ENCODE data around the gene LCT.
"Not testable (repeated sequence)": the region's sequence is repeated elsewhere in the genome, so short reads cannot be mapped to it uniquely, and the experiment has no call there.

Gene LCT

GRCh38 chr2:135831180-135831812 is 5.7 kb downstream of the LCT start:
- no peak for DNase-seq

GRCh38 chr2:135829378-135830135 is 7.4 kb downstream of the LCT start:
- no peak for DNase-seq

- no peak for DNase-seq
These were observed 10.4 kb downstream of the LCT start for GRCh38 chr2:135826544-135826943.

DNA sequence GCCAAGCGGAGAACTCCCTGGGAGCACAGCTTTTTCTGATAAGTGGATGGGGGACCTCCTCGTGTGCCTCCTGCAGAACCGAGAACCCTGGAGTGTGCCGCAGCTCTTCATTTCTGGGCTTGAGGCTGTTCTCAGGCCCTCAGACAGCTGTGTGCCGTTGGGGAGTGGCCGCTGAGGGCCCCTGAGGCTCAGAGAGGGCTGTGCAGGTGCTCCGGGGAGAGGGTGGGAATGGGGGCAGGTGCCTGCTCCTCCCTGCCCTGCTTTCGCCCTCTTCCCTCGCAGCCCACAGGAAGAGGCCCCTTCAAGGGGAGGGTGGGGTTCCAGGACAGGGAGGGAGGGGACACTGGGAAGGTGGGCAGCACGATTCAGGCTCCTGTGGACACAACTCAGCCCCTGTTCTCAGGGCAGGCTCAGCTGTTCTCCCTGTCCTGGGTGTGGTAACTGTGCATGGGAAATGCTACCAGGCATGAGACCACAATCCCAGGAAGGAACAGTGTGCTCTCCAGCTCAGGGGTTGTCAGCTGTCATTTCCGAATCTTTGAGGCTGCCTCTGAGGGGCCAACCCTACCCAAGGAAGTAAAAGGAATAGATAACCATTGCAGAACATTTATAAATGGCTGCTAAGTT is 11.3 kb downstream of the LCT start:
- DNase-seq: no peak

DNA sequence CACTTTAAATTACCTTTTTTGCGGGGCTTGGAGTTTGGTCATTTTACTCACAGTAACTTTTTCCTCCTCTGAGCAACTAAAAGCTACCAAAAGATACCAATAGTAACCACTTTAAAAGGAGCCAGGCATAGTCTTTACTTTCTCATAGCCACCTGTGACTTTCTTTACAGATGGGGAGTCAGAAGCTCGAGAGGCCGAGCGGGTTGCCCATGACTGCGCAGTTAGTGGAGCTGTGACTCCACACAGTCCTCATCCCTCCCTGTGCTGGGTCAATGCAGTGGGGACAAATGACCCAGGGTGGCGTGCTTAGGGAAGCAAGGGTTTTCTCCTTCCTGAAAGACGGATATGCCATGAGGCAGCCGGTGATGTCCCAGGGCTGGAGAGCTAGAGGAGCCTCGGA is 11.9 kb downstream of the LCT start:
- DNase-seq: no peak

DNA sequence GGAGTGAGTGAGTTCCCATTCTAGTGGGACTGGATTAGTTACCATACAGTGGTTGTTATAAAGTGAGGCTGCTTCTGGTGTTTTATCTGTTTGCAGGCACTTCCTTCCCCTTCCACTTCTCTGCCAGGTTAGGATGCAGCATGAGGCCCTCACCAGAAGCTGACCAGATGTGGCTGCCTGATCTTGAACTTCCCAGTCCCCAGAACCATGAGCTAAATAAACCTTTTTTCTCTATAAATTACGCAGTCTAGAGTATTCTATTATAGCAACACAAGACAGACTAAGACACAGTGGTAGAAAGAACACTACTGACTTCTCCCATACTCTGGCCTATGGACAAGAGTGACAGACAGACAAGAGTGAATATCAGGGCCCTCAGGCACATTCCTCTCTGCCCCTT is 14.1 kb downstream of the LCT start:
- DNase-seq: no peak

DNA sequence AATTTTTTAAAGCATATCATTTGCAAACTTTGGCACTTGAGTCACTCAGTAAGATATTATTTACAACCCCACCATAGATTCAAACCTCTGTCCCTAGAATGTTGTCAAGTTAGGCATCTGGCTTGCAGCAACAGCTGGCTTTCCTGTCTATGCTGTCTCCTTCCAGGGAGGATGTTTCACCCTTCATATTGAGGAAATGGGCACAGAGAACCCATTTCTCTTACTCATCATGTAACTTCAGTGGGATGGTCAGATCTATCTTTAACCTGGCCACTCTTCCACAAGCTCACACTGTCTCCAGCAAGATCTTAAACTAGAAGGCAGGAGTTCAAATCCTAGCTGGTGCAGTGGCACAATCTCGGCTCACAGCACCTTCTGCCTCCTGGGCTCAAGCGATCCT is 15.8 kb downstream of the LCT start:
- no peak for DNase-seq

- DNase-seq: peak; percentile 19 to 41
These were observed 16.9 kb downstream of the LCT start for GRCh38 chr2:135820003-135820618.

- peak in 1 of 2 donors; percentile 15 for DNase-seq
These were observed 17.9 kb downstream of the LCT start for GRCh38 chr2:135818937-135819610.

DNA sequence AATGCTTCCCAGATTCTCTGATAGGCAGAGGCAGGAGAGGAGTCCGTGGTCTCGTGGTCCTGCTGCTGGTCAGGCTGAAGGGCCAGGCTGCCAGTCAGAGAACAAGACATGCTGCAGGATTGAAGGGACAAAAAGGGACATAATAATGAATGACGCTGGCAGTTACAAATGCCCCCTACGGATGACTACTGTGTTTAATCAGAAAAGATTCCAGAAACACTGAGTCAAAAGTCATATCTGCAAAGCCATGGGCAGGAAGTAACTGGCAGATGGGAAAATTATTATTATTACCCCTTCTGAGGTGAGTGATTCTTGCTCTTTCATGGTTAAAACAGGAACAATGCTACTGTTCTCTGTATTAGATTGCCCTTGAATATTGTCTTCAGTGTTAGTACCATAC is 19.0 kb downstream of the LCT start:
- DNase-seq: no peak

GRCh38 chr2:135817466-135817865 is 19.5 kb downstream of the LCT start:
- no peak for DNase-seq

- DNase-seq: no peak
These were observed 21.7 kb downstream of the LCT start for GRCh38 chr2:135815269-135815668.

DNA sequence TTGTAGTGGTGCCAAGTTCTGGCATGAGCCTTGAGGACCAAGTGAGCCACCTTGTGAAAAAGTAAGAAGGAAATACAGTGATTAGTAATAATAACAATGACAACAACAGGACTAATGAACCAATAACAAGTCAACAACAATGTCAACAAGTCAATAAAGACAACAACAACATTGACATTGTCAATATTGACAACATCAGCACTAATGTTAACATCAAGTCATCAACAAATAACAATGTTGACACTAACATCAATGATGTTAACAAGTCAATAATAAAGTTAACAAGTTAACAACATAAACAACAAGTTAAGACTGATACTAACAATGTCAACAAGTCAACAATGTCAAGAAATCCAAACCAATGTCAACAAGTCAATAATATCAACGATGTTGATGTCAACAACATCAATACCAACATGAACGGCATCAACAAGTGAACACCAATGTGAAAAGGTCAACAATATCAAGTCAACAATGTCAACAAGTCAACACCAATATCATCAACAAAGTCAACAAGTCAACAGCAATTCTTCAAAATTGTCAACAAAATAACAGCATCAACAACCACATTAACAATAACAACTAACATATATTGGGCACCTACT is 24.0 kb downstream of the LCT start:
- no peak for DNase-seq

DNA sequence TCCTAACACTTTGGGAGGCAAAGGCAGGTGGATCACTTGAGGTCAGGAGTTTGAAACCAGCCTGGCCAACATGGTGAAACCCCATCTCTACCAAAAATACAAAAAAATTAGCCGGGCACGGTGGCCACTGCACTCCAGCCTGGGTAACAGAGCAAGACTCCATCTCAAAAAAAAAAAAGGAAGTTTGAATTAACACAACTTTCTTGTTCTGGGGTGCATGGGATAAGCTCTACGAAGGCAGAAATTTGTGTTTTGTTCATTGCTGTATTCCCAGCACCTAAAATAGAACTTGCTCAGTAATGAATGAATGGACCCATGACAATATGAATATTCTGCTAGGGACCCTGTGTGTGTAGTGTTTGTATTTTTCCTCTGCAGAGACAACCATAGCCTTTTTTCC is 29.1 kb downstream of the LCT start:
- not testable (repeated sequence) for DNase-seq

- no peak for DNase-seq
These were observed 33.7 kb downstream of the LCT start for GRCh38 chr2:135803278-135803677.

GRCh38 chr2:135802350-135802749 is 34.6 kb downstream of the LCT start:
- no peak for DNase-seq

- DNase-seq: no peak
These were observed 36.2 kb downstream of the LCT start for GRCh38 chr2:135800513-135801460.

GRCh38 chr2:135799738-135800137 is 37.2 kb downstream of the LCT start:
- no peak for DNase-seq

DNA sequence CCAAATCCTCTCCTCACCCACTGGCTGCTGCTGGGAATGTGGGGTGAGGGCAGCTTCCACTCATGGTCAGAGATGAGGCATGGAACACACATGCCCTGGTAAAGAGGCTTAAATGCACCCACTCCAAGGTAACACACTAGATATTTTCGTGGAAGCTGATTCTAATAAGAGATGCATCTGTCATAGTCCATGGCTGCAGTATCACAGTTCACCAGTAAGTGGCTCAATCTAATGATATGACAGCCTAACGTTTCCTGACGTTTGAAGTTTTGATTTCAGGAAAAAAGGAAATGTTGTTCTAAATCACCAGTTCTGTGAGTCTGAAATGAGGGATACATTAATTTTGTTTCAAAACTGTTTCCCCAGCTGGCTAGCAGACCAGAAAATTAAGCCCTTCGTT is 38.2 kb downstream of the LCT start:
- no peak for DNase-seq

DNA sequence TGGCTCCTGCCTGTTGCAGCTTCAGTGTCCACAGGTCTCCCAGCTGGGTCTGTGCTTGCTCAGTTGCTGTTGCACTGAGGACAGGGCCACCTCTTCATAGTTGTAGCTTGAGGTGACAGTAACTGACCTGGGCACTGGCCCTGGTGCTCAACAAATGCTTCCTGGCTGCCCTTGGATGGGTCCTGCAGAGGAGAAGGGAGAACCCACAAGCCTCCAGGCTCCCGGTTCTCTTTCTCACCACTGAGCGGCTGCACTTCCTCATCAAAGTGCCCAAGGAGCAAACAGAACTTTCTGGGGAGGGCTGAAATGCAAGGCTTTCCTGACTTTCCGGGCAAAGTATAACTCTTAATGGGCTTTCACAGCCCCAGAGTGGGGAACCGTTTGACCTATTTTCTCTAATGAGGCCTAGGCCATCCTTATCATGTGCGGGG is 38.7 kb downstream of the LCT start:
- no peak for DNase-seq

DNA sequence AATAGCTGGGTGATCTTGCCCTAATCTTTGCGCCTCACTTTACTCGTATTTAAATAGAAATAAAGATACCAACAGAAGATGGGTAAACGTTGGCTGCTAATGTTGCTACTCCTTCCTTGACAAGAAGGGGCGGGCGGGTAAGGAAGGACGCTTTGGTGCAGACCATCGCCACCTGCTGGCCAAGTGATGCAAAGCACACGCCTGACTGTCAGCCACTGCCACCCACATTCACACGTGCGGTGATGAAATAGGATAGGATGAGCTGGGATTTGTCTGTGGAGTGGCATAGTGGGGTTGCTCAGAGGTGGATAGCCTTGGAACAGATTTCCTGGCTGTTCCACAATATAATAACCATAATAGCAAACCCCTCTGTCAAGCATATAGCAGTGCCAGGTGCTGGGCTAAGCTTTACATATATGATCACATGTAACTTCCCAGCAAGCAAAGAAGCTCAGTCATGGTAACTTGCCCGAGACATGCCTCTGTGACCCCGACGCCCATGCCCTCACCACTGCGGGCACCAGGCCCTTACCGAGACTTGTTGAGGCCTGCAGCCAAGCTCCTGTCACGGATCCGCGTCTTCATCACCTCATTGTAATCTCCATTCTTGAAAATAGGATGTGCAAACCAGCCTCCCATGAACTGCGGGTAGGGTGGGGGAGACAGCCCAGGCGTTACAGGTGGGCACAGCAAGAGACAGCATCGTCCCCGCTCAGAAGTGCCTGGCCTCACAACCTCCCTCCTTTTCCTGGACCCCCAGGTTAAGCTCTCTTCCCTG is 39.3 kb downstream of the LCT start:
- DNase-seq: peak; percentile 74

Data from CD4-positive, alpha-beta T cell treated with Interferon alpha-2 for 1 hour (primary cell).